NCI-H2107 (cell line): Measurements from ENCODE around the gene TLE6.
"Not testable (repeated sequence)": the region's sequence is repeated elsewhere in the genome, so short reads cannot be mapped to it uniquely, and the experiment has no call there.

Experiments
- DNase-seq: peaks from one replicate; lab custom pipeline; 2025; lab: John Stamatoyannopoulos, UW

Gene TLE6

GRCh38 chr19:2974342-2975041, 2.9 kb upstream of the TLE6 start:
- DNase-seq: no peak

- DNase-seq: no peak
Measured at GRCh38 chr19:2976609-2977000, 759 bp upstream of the TLE6 start.

DNA sequence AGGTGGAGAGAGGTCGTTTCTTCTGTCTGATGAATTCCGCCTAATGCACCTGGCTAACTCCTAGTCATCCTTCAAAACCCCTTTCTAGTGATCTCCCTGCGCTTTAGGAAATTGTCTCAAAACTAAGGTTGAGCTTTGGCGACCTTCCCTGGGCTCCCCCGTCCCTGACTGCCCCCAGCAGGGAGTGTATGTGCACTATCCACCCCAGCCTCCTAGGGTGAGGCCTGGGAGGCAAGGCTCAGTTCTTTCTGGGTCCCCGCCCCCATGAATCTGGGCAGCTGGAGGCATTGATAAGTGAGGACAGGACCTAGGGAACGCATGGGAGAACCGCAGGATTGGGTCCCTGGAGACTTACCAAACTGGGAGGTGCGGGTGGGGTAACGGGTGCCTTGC, 378 bp downstream of the TLE6 start:
- DNase-seq: no peak

GRCh38 chr19:2978166-2978767, 903 bp downstream of the TLE6 start:
- no peak for DNase-seq

DNA sequence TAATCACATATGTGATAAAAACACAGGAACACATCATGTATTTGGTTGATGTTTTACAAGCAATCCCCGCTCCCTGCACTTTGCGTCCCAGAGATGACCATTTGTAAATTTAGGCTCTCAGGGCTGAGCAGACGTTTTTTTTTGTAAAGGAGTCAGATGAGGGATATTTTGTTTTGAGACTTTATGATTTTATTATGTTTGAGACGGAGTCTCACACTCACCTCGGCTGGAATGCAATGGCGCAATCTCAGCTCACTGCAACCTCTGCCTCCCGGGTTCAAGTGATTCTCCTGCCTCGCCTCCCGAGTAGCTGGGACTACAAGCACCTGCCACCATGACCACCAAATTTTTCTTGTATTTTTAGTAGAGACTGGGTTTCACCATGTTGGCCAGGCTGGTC, 1.4 kb downstream of the TLE6 start:
- DNase-seq: no peak

GRCh38 chr19:2981898-2982297, 4.5 kb downstream of the TLE6 start:
- no peak for DNase-seq

GRCh38 chr19:2982561-2982960, 5.2 kb downstream of the TLE6 start:
- no peak for DNase-seq

DNA sequence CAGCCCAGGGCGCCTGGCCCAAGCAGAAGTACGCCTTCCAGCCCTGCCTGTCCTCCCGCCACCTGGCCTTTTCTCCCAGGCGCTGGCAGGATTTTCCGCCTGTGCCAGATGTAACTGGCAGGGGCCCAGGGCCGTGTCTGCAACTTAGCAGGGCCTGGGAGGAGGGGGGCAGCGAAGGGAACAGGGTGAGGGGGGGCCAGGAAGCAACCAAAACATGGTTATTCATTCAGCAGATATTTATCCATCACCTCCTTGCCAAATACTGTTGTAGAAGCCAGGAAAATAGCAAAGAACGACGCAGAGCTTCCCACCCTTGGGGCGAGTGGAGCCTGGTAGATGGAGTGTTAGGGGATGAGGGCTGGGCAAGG, 5.6 kb downstream of the TLE6 start:
- peak; percentile 80 for DNase-seq

- DNase-seq: peak; percentile 63
Measured at GRCh38 chr19:2983351-2984214, 6.2 kb downstream of the TLE6 start.

GRCh38 chr19:2984215-2984528, 6.8 kb downstream of the TLE6 start:
- peak; percentile 93 for DNase-seq

GRCh38 chr19:2986951-2987524, 9.7 kb downstream of the TLE6 start:
- no peak for DNase-seq

DNA sequence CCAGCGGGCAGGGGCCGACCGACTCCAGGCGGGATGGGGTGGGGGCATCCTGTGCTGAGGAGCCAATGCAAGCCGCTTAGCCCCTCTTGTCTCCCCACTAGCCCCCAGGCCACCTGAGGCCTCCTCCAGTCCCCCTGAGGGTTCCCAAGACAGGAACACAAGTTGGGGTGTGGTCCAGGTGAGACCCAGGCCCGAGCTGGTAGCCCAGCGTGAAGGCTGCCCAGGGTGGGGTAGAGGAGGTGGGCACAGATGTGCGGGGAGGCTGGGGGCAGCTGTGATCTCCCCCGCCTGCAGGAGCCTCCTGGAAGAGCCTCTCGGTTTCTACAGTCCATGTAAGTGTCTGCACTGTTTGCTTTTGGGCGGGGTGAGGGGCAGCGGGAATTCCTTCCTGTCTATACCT, 10.4 kb downstream of the TLE6 start:
- no peak for DNase-seq

- no peak for DNase-seq
Measured at GRCh38 chr19:2988568-2988967, 11.2 kb downstream of the TLE6 start.

DNA sequence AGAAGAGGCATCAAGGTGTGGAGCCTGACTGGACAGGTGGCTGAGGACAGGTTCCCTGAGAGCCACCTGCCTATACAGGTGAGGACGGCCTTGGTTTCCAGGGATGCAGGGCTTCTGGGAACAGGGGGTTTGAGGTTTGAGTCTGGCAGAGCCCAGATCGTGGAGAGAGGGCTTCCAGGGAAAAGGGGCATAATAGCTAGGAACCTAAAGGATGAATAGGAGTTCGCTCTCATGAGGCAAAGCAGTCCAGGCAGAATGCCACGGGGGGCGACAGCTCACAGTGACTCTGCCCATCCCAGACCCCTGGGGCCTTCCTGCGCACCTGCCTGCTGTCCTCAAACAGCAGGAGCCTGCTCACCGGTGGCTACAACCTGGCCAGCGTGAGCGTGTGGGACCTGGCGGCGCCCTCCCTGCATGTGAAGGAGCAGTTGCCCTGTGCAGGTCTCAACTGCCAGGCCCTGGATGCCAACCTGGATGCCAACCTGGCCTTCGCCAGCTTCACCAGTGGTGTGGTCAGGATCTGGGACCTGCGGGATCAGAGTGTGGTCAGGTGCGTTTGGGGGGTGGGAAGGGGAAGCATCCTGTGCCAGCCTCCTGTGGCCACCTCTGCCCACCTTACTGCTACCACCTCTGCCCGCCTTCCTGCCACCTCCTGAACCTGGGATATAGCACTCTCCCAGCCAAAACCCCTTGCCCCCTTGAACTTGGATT, 12.0 kb downstream of the TLE6 start:
- no peak for DNase-seq

- not testable (repeated sequence) for DNase-seq
Measured at GRCh38 chr19:2992333-2992732, 15.0 kb downstream of the TLE6 start.

GRCh38 chr19:2992958-2993357, 15.6 kb downstream of the TLE6 start:
- no peak for DNase-seq

DNA sequence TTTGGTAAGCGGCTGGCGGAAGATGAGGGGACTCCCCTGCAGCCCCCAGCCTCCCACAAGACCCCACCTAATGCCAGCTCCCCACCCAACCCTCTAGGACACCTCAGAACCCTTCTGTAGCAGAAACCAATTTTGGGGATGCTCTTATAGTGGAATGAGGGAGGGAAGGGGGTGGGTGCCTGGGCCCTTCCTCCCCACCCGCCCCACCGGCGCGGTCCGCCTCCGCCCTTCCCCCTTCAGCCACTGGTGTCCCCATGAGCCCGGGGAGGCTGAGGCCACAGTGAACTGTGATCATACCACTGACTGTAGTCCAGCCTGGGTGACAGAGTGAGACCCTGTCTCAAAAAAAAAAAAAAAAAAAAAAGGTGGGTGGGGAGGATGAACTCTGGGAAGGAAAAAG, 16.2 kb downstream of the TLE6 start:
- no peak for DNase-seq

- DNase-seq: no peak
Measured at GRCh38 chr19:2994588-2995131, 17.3 kb downstream of the TLE6 start.

GRCh38 chr19:2997720-2998119, 20.4 kb downstream of the TLE6 start:
- DNase-seq: no peak

DNA sequence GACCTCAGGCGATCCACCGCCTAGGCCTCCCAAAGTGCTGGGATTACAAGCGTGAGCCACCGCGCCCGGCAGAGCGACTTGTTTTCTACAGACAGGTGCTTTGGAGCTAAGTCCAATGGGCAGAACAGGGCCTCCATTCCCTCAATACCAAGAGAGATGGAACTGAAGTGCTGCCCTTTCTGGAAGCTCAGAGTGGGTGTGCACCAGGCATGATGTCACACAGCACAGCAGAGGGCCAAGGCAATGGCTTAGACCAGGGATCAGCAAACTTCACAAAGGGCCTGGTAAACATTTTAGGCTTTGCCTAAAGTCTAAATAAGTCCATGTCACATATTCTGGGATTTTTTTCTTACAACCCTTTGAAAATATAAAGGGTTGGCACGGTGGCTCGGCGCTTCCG, 21.3 kb downstream of the TLE6 start:
- no peak for DNase-seq

GRCh38 chr19:3001235-3001800, 24.0 kb downstream of the TLE6 start:
- DNase-seq: no peak

GRCh38 chr19:3003046-3003445, 25.7 kb downstream of the TLE6 start:
- DNase-seq: no peak
